Lower leg skin (tissue), 4 donors: Measurements from ENCODE around the gene PMM2. TPM values are rescaled to one million over a fixed set of nuclear protein-coding genes. Genes with fewer than 3 reads are reported as not detected.

Source experiments
- DNase-seq, 2 donors: peaks; one replicate each; pipeline ENCODE4 v3.0.0-alpha.2; 2019; ENCODE audit warnings: low spot score in 2 of 2
- H3K4me3 ChIP-seq: fragments of 200-600 bp; sonication (generic); 2 replicates; pipeline ENCODE4 v1.5.1; 2017; ENCODE audit warnings: mild to moderate bottlenecking, low read depth; ENCODE audit not compliant: poor library complexity, severe bottlenecking
- CTCF ChIP-seq, 3 donors: fragments of 450-650 bp; IDR thresholded peaks; one replicate each; pipeline ENCODE4 v1.5.1; 2016; ENCODE audit warnings: antibody characterized with exemption in 3 of 3, mild to moderate bottlenecking in 3 of 3, moderate library complexity in 2 of 3
- POLR2A ChIP-seq, 2 donors: fragments of 450-650 bp; IDR thresholded peaks; one replicate each; pipeline ENCODE4 v1.6.1; 2016 to 2017; ENCODE audit warnings: antibody characterized with exemption in 2 of 2, mild to moderate bottlenecking in 1 of 2, moderate library complexity in 1 of 2
- WGBS, 2 donors: methylation state at CpG; one replicate each; pipeline ENCODE4 v1.1.5; 2018; 5-methylcytosine and 5-hydroxymethylcytosine counted together
- intact Hi-C: fragments of 100-400 bp; cut with DNase I; formaldehyde crosslinking; loops from one replicate; pipeline ENCODE4 v1.15.0; 2023; ENCODE audit warnings: low total_unique reads
- total RNA-seq, 4 donors: library from RNA; depleted of rRNA; stranded (reverse); fragments of >200 nt; gene quantifications; one replicate each; pipeline ENCODE4 v1.1.0, GENCODE V29; 2016

The PMM2 gene
- total RNA-seq, 4 donors from 2014 or later: 20.5 to 41.8 (median 26.8) TPM

- TF ChIP-seq POLR2A (IDR thresholded peaks at IDR 0.05) (no peak), CTCF (IDR thresholded peaks at IDR 0.05) (no peak)
- 89 to 91% methylated on average over 18 of the region's 18 CpGs for WGBS, 2 donors
- intact Hi-C loops: no loop called here
- DNase-seq: no peak
- no peak overlapping the region for H3K4me3 ChIP-seq
These were observed 33.0 kb upstream of the PMM2 start for GRCh38 chr16:8764525-8765250.

- H3K4me3 ChIP-seq: no peak overlapping the region
- intact Hi-C loops: no loop called here
- no peak for DNase-seq
- TF ChIP-seq CTCF (IDR thresholded peaks at IDR 0.05) (no peak), POLR2A (IDR thresholded peaks at IDR 0.05) (no peak)
- 88 to 99% methylated on average over 6 to 8 of the region's 8 CpGs for WGBS, 2 donors
These were observed 30.5 kb upstream of the PMM2 start for GRCh38 chr16:8767176-8767575.

GRCh38 chr16:8768283-8768682 lies 29.4 kb upstream of the PMM2 start:
- no peak for DNase-seq

GRCh38 chr16:8768692-8769091 lies 28.9 kb upstream of the PMM2 start:
- WGBS, 2 donors: 84 to 86% methylated on average over 12 of the region's 12 CpGs
- TF ChIP-seq CTCF (IDR thresholded peaks at IDR 0.05): no peak
- no peak for TF ChIP-seq POLR2A (IDR thresholded peaks at IDR 0.05)
- DNase-seq: no peak
- no peak overlapping the region for H3K4me3 ChIP-seq
- intact Hi-C loops: no loop called here

More at GRCh38 chr16:8768283-8768682, 29.4 kb upstream of the PMM2 start:
- 85 to 89% methylated on average over 12 of the region's 12 CpGs for WGBS, 2 donors
- TF ChIP-seq POLR2A (IDR thresholded peaks at IDR 0.05): no peak
- TF ChIP-seq CTCF (IDR thresholded peaks at IDR 0.05): no peak
- H3K4me3 ChIP-seq: no peak overlapping the region
- intact Hi-C loops: no loop called here

- intact Hi-C loops: no loop called here
- no peak for TF ChIP-seq POLR2A (IDR thresholded peaks at IDR 0.05)
- no peak for TF ChIP-seq CTCF (IDR thresholded peaks at IDR 0.05)
- no peak overlapping the region for H3K4me3 ChIP-seq
- WGBS, 2 donors: 71 to 77% methylated on average over 3 of the region's 3 CpGs
- no peak for DNase-seq
These were observed 24.1 kb upstream of the PMM2 start for GRCh38 chr16:8773537-8773936.

- WGBS, 2 donors: 91 to 95% methylated on average over 11 of the region's 11 CpGs
- intact Hi-C loops: no loop called here
- no peak for DNase-seq
- no peak for TF ChIP-seq CTCF (IDR thresholded peaks at IDR 0.05)
- TF ChIP-seq POLR2A (IDR thresholded peaks at IDR 0.05): no peak
- H3K4me3 ChIP-seq: no peak overlapping the region
These were observed 23.4 kb upstream of the PMM2 start for GRCh38 chr16:8774208-8774607.
